D341Med (cell line): ENCODE measurements around the gene PPEF2.

Experiments used
- DNase-seq: peaks from one replicate; pipeline ENCODE4 v3.0.0; 2012; ENCODE audit warnings: low spot score

The PPEF2 gene

GRCh38 chr4:75895744-75896314 is 6.4 kb downstream of the PPEF2 start:
- peak; percentile 51 for DNase-seq

DNA sequence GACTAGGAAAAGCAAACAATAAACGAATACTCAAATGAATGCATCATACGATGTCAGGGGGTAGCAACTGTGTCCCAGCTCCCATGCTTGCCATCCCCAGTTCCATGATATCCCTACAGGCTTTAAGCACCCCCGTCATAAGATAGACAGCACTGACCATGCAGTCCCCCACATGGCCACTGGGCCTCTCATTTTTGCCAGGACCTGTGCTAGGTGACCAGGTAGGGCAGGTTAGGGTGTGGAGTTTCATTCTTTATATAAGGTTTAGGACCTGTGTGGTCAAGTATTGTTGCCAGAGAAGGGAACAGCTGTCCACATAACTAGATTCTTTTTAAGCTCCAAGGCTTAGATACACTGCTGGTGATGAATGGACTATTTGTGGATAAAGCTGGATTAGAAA is 9.7 kb downstream of the PPEF2 start:
- peak; percentile 50 for DNase-seq

GRCh38 chr4:75891611-75892010 is 10.6 kb downstream of the PPEF2 start:
- no peak for DNase-seq

DNA sequence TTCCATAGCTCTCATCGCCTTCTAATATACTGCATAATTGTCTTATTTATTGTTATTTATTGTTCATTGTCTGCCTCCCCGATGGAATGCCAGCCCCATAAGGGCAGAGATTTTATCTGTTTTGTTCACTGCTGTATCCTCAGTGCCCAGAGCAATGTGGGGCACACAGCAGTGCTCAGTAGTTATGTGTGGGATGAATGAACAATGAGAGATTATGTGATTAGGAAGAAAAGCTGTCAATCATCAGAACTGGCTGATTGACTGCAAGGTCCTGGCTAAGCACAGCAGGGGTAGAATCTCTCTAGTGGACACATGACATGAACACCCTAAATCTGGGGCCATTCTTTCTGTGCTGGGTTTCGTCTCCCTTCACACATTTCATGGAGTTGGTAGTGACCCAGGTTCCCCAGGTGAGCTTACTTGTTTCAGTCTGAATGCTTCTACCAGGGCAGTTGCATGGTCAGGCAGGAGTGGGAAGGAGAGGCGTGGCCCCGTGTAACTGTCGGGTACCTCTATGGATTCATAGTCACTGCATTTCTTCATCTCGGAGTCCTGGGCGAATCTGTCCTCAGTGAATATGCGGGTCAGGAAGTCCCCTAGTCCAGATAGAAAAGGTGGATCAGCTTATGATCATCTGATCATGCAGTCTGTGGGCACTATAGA is 12.6 kb downstream of the PPEF2 start:
- DNase-seq, result no peak

DNA sequence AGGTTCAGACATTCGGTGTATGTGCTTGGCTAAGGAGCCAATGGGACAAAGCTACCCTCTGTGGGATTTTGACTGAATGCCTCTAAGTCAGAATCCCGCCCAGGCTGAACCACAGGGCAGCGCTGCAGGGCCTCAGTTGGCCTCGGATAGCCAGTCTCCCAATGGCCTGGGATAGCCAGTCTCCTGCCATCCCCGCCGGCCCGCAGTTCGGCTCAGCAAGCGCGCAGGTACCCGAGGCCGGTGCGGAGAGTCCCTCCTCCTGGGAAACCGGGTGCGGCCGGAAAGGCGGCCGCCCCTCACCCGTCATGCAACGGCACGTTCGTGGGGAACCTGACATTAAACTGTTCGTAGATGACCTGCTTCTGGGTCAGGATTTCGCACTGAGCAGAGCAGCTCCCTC is 16.1 kb downstream of the PPEF2 start:
- no peak for DNase-seq

DNA sequence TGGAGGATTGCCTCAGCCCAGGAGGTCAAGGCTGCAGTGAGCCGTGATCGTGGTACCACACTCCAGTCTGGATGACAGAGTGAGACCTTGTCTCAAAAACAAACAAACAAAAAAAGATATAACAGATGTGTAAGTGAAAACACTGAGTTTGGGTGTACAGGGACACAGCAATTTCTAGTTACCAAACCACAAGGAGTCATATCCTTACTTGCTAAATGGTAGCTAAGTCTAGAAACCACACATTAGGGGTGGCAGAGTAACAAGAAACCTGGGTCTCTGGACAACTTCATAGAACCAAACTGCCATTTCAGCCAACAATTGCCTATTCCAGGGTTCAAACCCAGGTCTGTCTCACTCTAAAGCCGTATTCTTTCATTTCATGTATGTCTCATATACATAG is 20.8 kb downstream of the PPEF2 start:
- DNase-seq, result no peak

DNA sequence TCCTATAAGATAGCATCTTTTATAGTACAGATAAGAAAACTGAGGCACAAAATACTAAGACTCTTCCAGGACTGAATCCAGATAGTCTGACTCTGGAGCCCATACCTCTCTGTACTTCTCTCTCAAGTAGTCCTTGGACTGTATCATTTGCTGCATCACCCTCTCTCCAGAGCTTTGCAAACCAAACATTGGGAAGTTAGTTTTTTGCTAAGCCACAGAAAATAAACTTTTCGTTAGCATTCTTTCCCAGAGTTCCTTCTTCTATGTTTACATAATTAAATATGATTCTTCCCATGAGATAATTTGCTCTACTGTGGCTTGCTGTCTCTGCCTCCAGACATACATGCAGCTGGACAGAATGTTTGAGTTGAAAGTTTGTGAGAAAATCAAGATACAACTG is 22.0 kb downstream of the PPEF2 start:
- DNase-seq, result no peak

GRCh38 chr4:75878246-75878756 is 24.0 kb downstream of the PPEF2 start:
- no peak for DNase-seq

DNA sequence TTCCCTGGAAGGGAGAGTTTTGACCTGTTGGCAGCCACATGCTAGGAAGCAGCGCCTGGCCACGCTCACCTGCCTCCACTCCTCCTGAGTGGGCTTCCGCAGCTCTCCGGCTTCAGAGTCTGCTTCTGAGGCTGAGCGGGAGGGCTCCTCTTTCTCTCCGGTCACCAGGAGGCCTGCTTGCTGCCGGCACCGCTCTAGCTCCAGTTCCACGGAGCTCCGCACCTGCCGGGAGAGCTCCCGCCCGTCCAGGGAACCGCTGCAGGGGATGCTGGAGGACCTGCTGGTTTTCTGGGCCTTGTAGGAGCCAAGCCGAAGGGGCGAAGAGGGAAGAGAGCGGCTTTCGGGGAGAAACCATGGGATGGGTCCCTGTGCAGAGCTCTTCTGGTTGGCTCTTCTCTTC is 26.0 kb downstream of the PPEF2 start:
- no peak for DNase-seq

DNA sequence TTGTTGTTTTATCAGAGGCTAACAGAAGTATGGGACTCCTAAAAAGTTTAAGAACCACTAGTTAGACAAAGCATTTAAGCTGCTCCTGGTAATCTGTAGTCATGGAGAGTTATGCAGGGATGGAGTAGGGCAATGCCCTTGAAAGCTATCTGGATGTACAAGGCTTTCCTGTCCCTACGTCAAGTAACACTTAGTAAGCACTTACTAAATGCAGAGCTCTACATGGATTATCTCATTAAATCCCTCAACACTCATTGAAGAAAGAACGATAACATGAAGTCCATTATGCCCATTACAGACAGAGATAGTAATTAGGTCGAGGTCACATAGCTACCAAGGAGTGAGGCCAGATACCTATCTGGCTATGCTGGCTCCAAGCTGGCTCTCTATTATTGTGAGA is 33.2 kb downstream of the PPEF2 start:
- no peak for DNase-seq

DNA sequence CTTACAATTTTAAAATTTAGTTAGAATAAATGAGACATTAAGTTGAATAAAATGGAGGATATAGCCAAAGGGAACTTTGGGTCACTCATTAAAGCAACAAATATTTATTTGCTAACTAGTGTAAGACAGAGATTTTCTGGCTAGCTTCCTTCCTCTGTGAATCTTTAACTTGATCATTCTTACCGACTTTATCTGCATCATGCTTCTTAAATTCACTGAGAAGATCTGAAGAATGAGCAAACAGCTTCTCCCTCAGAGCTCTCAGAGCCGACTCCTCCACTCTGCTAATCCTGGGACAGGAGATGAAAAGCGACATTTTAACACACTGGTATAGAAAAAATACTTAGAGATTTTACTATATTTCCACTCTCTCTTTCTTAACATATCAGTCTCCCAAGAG is 35.1 kb downstream of the PPEF2 start:
- DNase-seq, result no peak

DNA sequence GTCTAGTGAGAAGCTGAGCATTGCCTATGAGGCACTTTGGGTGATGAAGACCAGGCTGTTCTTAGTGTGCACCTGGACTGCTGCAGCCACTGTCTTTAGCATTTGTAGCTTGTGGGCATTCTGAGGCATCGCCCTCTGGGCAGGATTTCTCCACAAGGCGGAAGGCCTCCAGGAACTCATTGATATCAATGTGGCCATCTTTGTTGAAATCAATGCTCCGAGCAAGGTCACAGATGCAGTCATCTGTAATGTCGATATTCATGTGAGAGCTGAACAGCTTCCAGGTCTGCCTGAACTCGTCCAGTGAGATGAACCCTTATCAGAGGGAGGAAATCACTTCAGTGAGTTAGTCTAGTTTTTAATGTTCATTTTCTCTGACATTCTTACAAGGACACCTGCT is 41.6 kb downstream of the PPEF2 start:
- DNase-seq, result no peak

GRCh38 chr4:75858721-75859120 is 43.5 kb downstream of the PPEF2 start:
- DNase-seq, result no peak

- no peak for DNase-seq
These were observed 52.8 kb downstream of the PPEF2 start for GRCh38 chr4:75849461-75849860.

GRCh38 chr4:75848891-75849290 is 53.4 kb downstream of the PPEF2 start:
- no peak for DNase-seq

DNA sequence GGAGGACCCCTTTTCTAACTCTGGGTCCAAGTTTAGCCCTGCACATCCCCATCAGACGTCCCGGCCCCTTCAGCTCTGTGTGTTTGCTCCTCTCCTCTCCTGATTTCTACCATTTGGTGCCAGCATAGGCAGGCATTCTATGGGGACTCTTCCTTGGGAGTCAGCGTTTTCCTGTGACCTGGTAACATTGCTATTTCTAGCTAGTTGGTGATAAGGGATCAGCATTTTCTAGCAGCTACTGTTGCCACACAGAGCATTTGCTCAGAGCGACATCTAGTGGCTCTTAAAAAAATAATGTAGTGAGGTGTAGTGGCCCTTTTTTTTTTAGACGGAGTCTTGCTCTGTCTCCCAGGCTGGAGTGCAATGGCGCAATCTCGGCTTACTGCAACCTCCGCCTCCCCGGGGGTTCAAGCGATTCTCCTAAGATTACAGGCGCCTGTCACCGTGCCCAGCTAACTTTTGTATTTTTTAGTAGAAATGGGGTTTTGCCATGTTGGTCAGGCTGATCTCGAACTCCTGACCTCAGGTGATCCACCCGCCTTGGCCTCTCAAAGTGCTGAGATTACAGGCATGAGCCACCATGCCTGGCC is 54.0 kb downstream of the PPEF2 start:
- DNase-seq, result peak; percentile 72

- no peak for DNase-seq
These were observed 56.3 kb downstream of the PPEF2 start for GRCh38 chr4:75845992-75846391.

- no peak for DNase-seq
These were observed 58.0 kb downstream of the PPEF2 start for GRCh38 chr4:75844151-75844662.

DNA sequence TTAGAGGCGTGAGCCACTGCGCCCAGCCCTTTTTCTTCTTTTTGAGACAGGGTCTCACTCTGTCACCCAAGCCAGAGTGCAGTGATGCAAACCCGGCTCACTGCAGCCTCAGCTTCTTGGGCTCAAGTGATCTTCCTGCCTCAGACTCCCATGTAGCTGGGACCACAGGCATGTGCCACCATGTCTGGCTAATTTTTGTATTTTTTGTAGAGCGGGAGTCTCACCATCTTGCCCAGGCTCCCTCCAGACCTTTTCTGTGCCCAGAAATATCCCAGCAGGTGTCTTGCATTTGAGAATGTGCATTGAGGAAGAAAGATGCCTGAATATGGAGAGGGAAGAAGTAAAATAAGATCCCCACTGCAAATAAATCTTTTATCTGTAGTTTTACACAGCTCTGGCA is 58.7 kb downstream of the PPEF2 start:
- DNase-seq, result no peak

- DNase-seq, result no peak
These were observed 60.4 kb downstream of the PPEF2 start for GRCh38 chr4:75841641-75842520.

GRCh38 chr4:75834772-75835154 is 67.5 kb downstream of the PPEF2 start:
- no peak for DNase-seq

DNA sequence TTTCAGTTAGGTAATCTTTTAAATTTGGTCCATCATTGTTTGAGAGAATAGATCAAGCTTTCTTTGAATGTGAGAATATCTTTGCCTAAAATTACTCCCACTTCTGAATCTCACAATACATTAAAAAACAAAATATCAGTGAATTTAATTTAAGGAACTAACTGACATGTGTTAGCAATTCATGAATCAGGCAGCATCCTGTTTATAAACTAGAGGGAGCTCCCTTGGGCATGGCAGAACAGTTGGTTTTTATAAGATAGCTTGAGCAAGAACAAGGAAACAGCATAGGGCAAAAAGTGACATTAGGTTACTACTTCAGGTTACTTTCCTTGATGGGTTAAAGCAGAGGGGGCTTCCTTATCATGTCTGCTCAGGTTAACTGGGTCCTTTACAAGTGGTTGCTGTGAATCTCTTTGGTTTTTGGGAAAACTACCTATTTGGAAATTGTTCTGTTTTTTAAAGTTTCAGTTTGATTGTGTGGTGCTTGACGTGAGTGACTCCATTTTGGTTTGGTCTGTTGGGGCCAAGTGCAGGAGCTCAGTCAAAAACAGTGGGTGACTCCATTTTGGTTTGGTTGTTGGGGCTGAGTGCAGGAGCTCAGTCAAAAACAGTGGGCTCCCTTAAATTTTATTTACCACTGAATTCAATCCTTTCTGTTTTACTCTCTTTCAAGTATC is 68.0 kb downstream of the PPEF2 start:
- no peak for DNase-seq
